GM23338 (cell line): ENCODE data around the gene MAP3K4. TPM values are rescaled to one million over a fixed set of nuclear protein-coding genes. Genes with fewer than 3 reads are reported as not detected.
A peak's percentile ranks its signal among the peaks of the same experiment; 100 is the strongest.

Source experiments
- ATAC-seq: fragments of 200-7000 bp; cut with Tn5 transposase; 3 replicates; pipeline ENCODE4 v1.9.1; 2020
- DNase-seq: peaks from one replicate; pipeline ENCODE4 v3.0.0-alpha.2; 2015; ENCODE audit warnings: low spot score
- H2AFZ ChIP-seq: fragments of 200-600 bp; sonication (generic); 2 replicates; pipeline ENCODE4 v1.8.0; 2016; ENCODE audit warnings: antibody characterized with exemption, mild to moderate bottlenecking, moderate library complexity
- H3F3A ChIP-seq: fragments of 200-600 bp; sonication (generic); replicated peaks from 2 replicates; pipeline ENCODE4 v1.8.0; 2017; ENCODE audit warnings: antibody characterized with exemption, mixed run types, low read depth
- H3K27ac ChIP-seq: fragments of 200-600 bp; sonication (generic); 2 replicates; pipeline ENCODE4 v1.6.1; 2016; ENCODE audit warnings: low read depth
- H3K27me3 ChIP-seq: fragments of 200-600 bp; sonication (generic); 2 replicates; pipeline ENCODE4 v1.8.0; 2016; ENCODE audit warnings: mild to moderate bottlenecking, mixed run types, moderate library complexity; ENCODE audit not compliant: insufficient read depth
- H3K36me3 ChIP-seq: fragments of 200-600 bp; sonication (generic); 2 replicates; pipeline ENCODE4 v1.8.0; 2016; ENCODE audit warnings: mild to moderate bottlenecking; ENCODE audit not compliant: insufficient read depth
- H3K4me1 ChIP-seq: fragments of 200-600 bp; sonication (generic); 2 replicates; pipeline ENCODE4 v1.8.0; 2016; ENCODE audit warnings: mild to moderate bottlenecking, moderate library complexity; ENCODE audit not compliant: insufficient read depth
- H3K4me2 ChIP-seq: fragments of 200-600 bp; sonication (generic); 2 replicates; pipeline ENCODE4 v1.7.1; 2017; ENCODE audit warnings: mixed run types
- H3K4me3 ChIP-seq: fragments of 200-600 bp; sonication (generic); 2 replicates; pipeline ENCODE4 v1.6.1; 2016; ENCODE audit warnings: mixed run types
- H3K79me2 ChIP-seq: fragments of 200-600 bp; sonication (generic); replicated peaks from 2 replicates; pipeline ENCODE4 v1.8.0; 2017; ENCODE audit warnings: mild to moderate bottlenecking; ENCODE audit not compliant: insufficient read depth
- H3K9me2 ChIP-seq: fragments of 200-600 bp; sonication (generic); 2 replicates; pipeline ENCODE4 v1.8.0; 2017; ENCODE audit not compliant: insufficient read depth
- H4K20me1 ChIP-seq: fragments of 200-600 bp; sonication (generic); replicated peaks from 2 replicates; pipeline ENCODE4 v1.8.0; 2017; ENCODE audit warnings: mild to moderate bottlenecking; ENCODE audit not compliant: insufficient read depth
- H3K27ac Mint-ChIP-seq: 2 replicates; pipeline ENCODE4 v1.8.0; 2020; ENCODE audit warnings: inconsistent platforms, mild to moderate bottlenecking, moderate library complexity, mixed read lengths
- H3K27me3 Mint-ChIP-seq: 3 replicates; pipeline ENCODE4 v1.8.0; 2022; ENCODE audit warnings: low read depth, mild to moderate bottlenecking, moderate library complexity, mixed read lengths, inconsistent platforms; ENCODE audit not compliant: insufficient read depth, poor library complexity
- H3K36me3 Mint-ChIP-seq: 3 replicates; pipeline ENCODE4 v1.8.0; 2021; ENCODE audit warnings: low read depth, mild to moderate bottlenecking, inconsistent platforms, moderate library complexity, mixed read lengths
- H3K4me1 Mint-ChIP-seq: 3 replicates; pipeline ENCODE4 v1.8.0; 2020; ENCODE audit warnings: mild to moderate bottlenecking, inconsistent platforms, mixed read lengths
- H3K4me3 Mint-ChIP-seq: 3 replicates; pipeline ENCODE4 v1.8.0; 2021; ENCODE audit warnings: moderate library complexity, mild to moderate bottlenecking, inconsistent platforms, mixed read lengths
- H3K9me3 Mint-ChIP-seq: 3 replicates; pipeline ENCODE4 v1.8.0; 2020; ENCODE audit warnings: moderate library complexity, mild to moderate bottlenecking, inconsistent platforms, mixed read lengths
- EZH2 ChIP-seq: fragments of 200-600 bp; sonication (generic); IDR thresholded peaks from one replicate; pipeline ENCODE4 v1.8.0; 2017; ENCODE audit warnings: antibody characterized with exemption, mild to moderate bottlenecking, low read depth; ENCODE audit not compliant: unreplicated experiment
- NANOG ChIP-seq: IDR thresholded peaks from 2 replicates; pipeline ENCODE4 v1.6.1; 2016; ENCODE audit warnings: antibody characterized with exemption, borderline replicate concordance
- POLR2AphosphoS5 ChIP-seq: IDR thresholded peaks from 2 replicates; pipeline ENCODE4 v1.6.1; 2016; ENCODE audit warnings: antibody characterized with exemption, low read depth
- ZNF114 ChIP-seq: fragments of 250-450 bp; sonication (Bioruptor Pico); IDR thresholded peaks from 2 replicates; pipeline ENCODE4 v1.5.0; 2020; ENCODE audit warnings: mild to moderate bottlenecking, moderate library complexity
- ZNF331 ChIP-seq: fragments of 250-450 bp; sonication (Bioruptor Pico); IDR thresholded peaks from 2 replicates; pipeline ENCODE4 v1.5.0; 2020; ENCODE audit warnings: low read depth, mild to moderate bottlenecking, moderate library complexity
- polyA plus RNA-seq: library from polyadenylated mRNA; unstranded; fragments of >200 nt; fragmentation: Nextera tagmentation; extraction: Ambion mirVana; gene quantifications from 2 replicates; pipeline ENCODE4 v1.2.1, GENCODE V29; 2016
- total RNA-seq: library from RNA; depleted of rRNA; stranded (reverse); fragments of >200 nt; shearing (Covaris generic); gene quantifications from 2 replicates; pipeline ENCODE4 v1.2.3, GENCODE V29; 2014
- TF ChIP-seq, protein P1 (sequence below), 2 experiments: fragments of 200-600 bp in 1 of 2; sonication (generic) in 1 of 2; conservative IDR thresholded peaks; 2 replicates each; pipeline versions ENCODE4 v1.5.1 to v1.6.1; 2016 to 2017; ENCODE audit warnings: antibody characterized with exemption in 2 of 2, low read depth in 2 of 2, mild to moderate bottlenecking in 2 of 2, moderate library complexity in 1 of 2
- TF ChIP-seq, protein P2 (sequence below): fragments of 250-450 bp; sonication (Bioruptor Pico); IDR thresholded peaks from 2 replicates; pipeline ENCODE4 v1.5.0; 2020; ENCODE audit warnings: mild to moderate bottlenecking, moderate library complexity

Gene MAP3K4
- total and polyA plus RNA-seq, 2 experiments from 2014 or later = 44.4 to 48.8 TPM

GRCh38 chr6:161152907-161153662, 161.5 kb downstream of the MAP3K4 start:
- no peaks in the 10 kb centered on the region for H3K4me1 Mint-ChIP-seq
- peaks cover 42% of the 10 kb centered on the region for H3K36me3 Mint-ChIP-seq
- H3K27me3 Mint-ChIP-seq = peaks cover 6% of the 10 kb centered on the region
- Histone ChIP-seq H3F3A (no peaks in the 10 kb centered on the region), H3K79me2 (0 out of 2 replicates have a peak, but pooled peaks cover 2% of the 10 kb centered on the region), H3K27me3 (no peaks in the 10 kb centered on the region), H3K4me2 (no peak overlapping the region), H2AFZ (no peak overlapping the region), H3K27ac (no peak overlapping the region), H3K4me1 (no peaks in the 10 kb centered on the region), H4K20me1 (no peaks in the 10 kb centered on the region), H3K9me2 (no peaks in the 10 kb centered on the region), H3K36me3 (peaks cover 15% of the 10 kb centered on the region), H3K4me3 (no peak overlapping the region)
- no peak overlapping the region for H3K4me3 Mint-ChIP-seq
- DNase-seq (no peak), ATAC-seq (peak; percentile 73)
- H3K9me3 Mint-ChIP-seq = peaks cover 13% of the 10 kb centered on the region
- TF ChIP-seq, protein P1, sequence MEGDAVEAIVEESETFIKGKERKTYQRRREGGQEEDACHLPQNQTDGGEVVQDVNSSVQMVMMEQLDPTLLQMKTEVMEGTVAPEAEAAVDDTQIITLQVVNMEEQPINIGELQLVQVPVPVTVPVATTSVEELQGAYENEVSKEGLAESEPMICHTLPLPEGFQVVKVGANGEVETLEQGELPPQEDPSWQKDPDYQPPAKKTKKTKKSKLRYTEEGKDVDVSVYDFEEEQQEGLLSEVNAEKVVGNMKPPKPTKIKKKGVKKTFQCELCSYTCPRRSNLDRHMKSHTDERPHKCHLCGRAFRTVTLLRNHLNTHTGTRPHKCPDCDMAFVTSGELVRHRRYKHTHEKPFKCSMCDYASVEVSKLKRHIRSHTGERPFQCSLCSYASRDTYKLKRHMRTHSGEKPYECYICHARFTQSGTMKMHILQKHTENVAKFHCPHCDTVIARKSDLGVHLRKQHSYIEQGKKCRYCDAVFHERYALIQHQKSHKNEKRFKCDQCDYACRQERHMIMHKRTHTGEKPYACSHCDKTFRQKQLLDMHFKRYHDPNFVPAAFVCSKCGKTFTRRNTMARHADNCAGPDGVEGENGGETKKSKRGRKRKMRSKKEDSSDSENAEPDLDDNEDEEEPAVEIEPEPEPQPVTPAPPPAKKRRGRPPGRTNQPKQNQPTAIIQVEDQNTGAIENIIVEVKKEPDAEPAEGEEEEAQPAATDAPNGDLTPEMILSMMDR (conservative IDR thresholded peaks at IDR 0.05; ENCODE audit: low read depth in 2 of 2) = peak; percentile 26 to 51; a peak in 3 of 4 replicates
- no peak for TF ChIP-seq NANOG
- TF ChIP-seq EZH2 = no peak
- no peak for TF ChIP-seq ZNF114
- no peak for TF ChIP-seq POLR2AphosphoS5
- no peak for TF ChIP-seq ZNF331
- TF ChIP-seq, protein P2, sequence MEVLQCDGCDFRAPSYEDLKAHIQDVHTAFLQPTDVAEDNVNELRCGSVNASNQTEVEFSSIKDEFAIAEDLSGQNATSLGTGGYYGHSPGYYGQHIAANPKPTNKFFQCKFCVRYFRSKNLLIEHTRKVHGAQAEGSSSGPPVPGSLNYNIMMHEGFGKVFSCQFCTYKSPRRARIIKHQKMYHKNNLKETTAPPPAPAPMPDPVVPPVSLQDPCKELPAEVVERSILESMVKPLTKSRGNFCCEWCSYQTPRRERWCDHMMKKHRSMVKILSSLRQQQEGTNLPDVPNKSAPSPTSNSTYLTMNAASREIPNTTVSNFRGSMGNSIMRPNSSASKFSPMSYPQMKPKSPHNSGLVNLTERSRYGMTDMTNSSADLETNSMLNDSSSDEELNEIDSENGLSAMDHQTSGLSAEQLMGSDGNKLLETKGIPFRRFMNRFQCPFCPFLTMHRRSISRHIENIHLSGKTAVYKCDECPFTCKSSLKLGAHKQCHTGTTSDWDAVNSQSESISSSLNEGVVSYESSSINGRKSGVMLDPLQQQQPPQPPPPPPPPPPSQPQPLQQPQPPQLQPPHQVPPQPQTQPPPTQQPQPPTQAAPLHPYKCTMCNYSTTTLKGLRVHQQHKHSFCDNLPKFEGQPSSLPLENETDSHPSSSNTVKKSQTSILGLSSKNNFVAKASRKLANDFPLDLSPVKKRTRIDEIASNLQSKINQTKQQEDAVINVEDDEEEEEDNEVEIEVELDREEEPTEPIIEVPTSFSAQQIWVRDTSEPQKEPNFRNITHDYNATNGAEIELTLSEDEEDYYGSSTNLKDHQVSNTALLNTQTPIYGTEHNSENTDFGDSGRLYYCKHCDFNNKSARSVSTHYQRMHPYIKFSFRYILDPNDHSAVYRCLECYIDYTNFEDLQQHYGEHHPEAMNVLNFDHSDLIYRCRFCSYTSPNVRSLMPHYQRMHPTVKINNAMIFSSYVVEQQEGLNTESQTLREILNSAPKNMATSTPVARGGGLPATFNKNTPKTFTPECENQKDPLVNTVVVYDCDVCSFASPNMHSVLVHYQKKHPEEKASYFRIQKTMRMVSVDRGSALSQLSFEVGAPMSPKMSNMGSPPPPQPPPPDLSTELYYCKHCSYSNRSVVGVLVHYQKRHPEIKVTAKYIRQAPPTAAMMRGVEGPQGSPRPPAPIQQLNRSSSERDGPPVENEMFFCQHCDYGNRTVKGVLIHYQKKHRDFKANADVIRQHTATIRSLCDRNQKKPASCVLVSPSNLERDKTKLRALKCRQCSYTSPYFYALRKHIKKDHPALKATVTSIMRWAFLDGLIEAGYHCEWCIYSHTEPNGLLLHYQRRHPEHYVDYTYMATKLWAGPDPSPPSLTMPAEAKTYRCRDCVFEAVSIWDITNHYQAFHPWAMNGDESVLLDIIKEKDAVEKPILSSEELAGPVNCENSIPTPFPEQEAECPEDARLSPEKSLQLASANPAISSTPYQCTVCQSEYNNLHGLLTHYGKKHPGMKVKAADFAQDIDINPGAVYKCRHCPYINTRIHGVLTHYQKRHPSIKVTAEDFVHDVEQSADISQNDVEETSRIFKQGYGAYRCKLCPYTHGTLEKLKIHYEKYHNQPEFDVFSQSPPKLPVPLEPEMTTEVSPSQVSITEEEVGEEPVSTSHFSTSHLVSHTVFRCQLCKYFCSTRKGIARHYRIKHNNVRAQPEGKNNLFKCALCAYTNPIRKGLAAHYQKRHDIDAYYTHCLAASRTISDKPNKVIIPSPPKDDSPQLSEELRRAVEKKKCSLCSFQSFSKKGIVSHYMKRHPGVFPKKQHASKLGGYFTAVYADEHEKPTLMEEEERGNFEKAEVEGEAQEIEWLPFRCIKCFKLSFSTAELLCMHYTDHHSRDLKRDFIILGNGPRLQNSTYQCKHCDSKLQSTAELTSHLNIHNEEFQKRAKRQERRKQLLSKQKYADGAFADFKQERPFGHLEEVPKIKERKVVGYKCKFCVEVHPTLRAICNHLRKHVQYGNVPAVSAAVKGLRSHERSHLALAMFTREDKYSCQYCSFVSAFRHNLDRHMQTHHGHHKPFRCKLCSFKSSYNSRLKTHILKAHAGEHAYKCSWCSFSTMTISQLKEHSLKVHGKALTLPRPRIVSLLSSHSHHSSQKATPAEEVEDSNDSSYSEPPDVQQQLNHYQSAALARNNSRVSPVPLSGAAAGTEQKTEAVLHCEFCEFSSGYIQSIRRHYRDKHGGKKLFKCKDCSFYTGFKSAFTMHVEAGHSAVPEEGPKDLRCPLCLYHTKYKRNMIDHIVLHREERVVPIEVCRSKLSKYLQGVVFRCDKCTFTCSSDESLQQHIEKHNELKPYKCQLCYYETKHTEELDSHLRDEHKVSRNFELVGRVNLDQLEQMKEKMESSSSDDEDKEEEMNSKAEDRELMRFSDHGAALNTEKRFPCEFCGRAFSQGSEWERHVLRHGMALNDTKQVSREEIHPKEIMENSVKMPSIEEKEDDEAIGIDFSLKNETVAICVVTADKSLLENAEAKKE (CRISPR knock-in tag) = no peak
- H3K27ac Mint-ChIP-seq = no peak overlapping the region
